GM18861 (cell line): ENCODE measurements around the gene CXCL12.

Source experiments
- ATAC-seq: cut with Tn5 transposase; IDR thresholded peaks from one replicate; pipeline ENCODE4 v1.9.1; 2021; ENCODE audit not compliant: unreplicated experiment

CXCL12 gene

GRCh38 chr10:44386546-44387052 is 1.7 kb upstream of the CXCL12 start:
- no peak for ATAC-seq

GRCh38 chr10:44385696-44386441 is 972 bp upstream of the CXCL12 start:
- ATAC-seq, result no peak

- no peak for ATAC-seq
Observed at GRCh38 chr10:44384601-44385025, 284 bp downstream of the CXCL12 start.

GRCh38 chr10:44383749-44384600 is 922 bp downstream of the CXCL12 start:
- no peak for ATAC-seq

GRCh38 chr10:44382981-44383748 is 1.7 kb downstream of the CXCL12 start:
- ATAC-seq, result no peak

- no peak for ATAC-seq
Observed at GRCh38 chr10:44382131-44382858, 2.6 kb downstream of the CXCL12 start.

GRCh38 chr10:44380829-44381600 is 3.9 kb downstream of the CXCL12 start:
- no peak for ATAC-seq

- no peak for ATAC-seq
Observed at GRCh38 chr10:44379907-44380306, 5.0 kb downstream of the CXCL12 start.

- no peak for ATAC-seq
Observed at GRCh38 chr10:44378626-44379025, 6.3 kb downstream of the CXCL12 start.

- ATAC-seq, result no peak
Observed at GRCh38 chr10:44377651-44378310, 7.1 kb downstream of the CXCL12 start.

GRCh38 chr10:44376472-44377099 is 8.3 kb downstream of the CXCL12 start:
- no peak for ATAC-seq

GRCh38 chr10:44374155-44374554 is 10.7 kb downstream of the CXCL12 start:
- ATAC-seq, result no peak

- ATAC-seq, result no peak
Observed at GRCh38 chr10:44373341-44373995, 11.4 kb downstream of the CXCL12 start.

- no peak for ATAC-seq
Observed at GRCh38 chr10:44372181-44372580, 12.7 kb downstream of the CXCL12 start.

GRCh38 chr10:44370731-44371248 is 14.1 kb downstream of the CXCL12 start:
- ATAC-seq, result no peak

GRCh38 chr10:44369854-44370253 is 15.0 kb downstream of the CXCL12 start:
- ATAC-seq, result no peak

- ATAC-seq, result no peak
Observed at GRCh38 chr10:44369296-44369695, 15.6 kb downstream of the CXCL12 start.

- ATAC-seq, result no peak
Observed at GRCh38 chr10:44368637-44369036, 16.3 kb downstream of the CXCL12 start.
